ENCODE results near the gene GRIN2A.

- TF ChIP-seq CTCF (IDR thresholded peaks at IDR 0.05) (no peak), POLR2A (IDR thresholded peaks at IDR 0.05) (no peak), POLR2AphosphoS5 (IDR thresholded peaks at IDR 0.05) (no peak), EP300 (IDR thresholded peaks at IDR 0.05) (no peak)
These were observed 83.2 kb downstream of the GRIN2A start for GRCh38 chr16:10098991-10099390.

Measured in gastroesophageal sphincter (tissue), 3 donors.